ENCODE measurements around the gene ACSL6. TPM values are rescaled to one million over a fixed set of nuclear protein-coding genes. Genes with fewer than 3 reads are reported as not detected.

Gene ACSL6
- total RNA-seq, 4 donors from 2014 or later: 0.04 to 3.2 (median 1.1) TPM

- TF ChIP-seq POLR2A (IDR thresholded peaks at IDR 0.05) (no peak), CTCF (IDR thresholded peaks at IDR 0.05) (no peak)
- no peak overlapping the region for H3K27ac ChIP-seq
Observed at GRCh38 chr5:131974622-131974955, 36.9 kb downstream of the ACSL6 start.

GRCh38 chr5:131974016-131974415, 37.4 kb downstream of the ACSL6 start:
- no peaks in the 10 kb centered on the region for H3K9me3 ChIP-seq
- no peaks in the 10 kb centered on the region for H3K27me3 ChIP-seq
- H3K4me3 ChIP-seq: no peak overlapping the region
- H3K36me3 ChIP-seq: no peaks in the 10 kb centered on the region
- no peak overlapping the region for H3K27ac ChIP-seq
- intact Hi-C loops (cut with DNase I): no loop called here
- H3K4me1 ChIP-seq: peaks cover 0 to 8% (median 0%) of the 10 kb centered on the region in 3 donors
- WGBS, 2 donors: 41 to 46% methylated on average over 1 of the region's 1 CpG
- no peak for TF ChIP-seq CTCF (IDR thresholded peaks at IDR 0.05)
- TF ChIP-seq POLR2A (IDR thresholded peaks at IDR 0.05): no peak
- no peak for DNase-seq

More at GRCh38 chr5:131974622-131974955, 36.9 kb downstream of the ACSL6 start:
- Histone ChIP-seq H3K27me3 (no peaks in the 10 kb centered on the region), H3K9me3 (no peaks in the 10 kb centered on the region), H3K36me3 (no peaks in the 10 kb centered on the region), H3K4me1 (peaks cover 0 to 8% (median 0%) of the 10 kb centered on the region in 3 donors), H3K4me3 (no peak overlapping the region)
- intact Hi-C loops (cut with DNase I): no loop called here
- 65 to 81% methylated on average over 3 to 4 of the region's 5 CpGs for WGBS, 2 donors
- no peak for DNase-seq

- no peak for DNase-seq
- intact Hi-C loops (cut with DNase I): no loop called here
- no peak overlapping the region for H3K27ac ChIP-seq
- H3K4me3 ChIP-seq: no peak overlapping the region
- no peak for TF ChIP-seq CTCF (IDR thresholded peaks at IDR 0.05)
- TF ChIP-seq POLR2A (IDR thresholded peaks at IDR 0.05): no peak
- no peaks in the 10 kb centered on the region for H3K27me3 ChIP-seq
- no peaks in the 10 kb centered on the region for H3K9me3 ChIP-seq
- no peaks in the 10 kb centered on the region for H3K4me1 ChIP-seq
- WGBS, 2 donors: 91 to 93% methylated on average over 4 to 9 of the region's 9 CpGs
- no peaks in the 10 kb centered on the region for H3K36me3 ChIP-seq
Observed at GRCh38 chr5:131973089-131973712, 38.3 kb downstream of the ACSL6 start.

GRCh38 chr5:131968396-131968954, 43.0 kb downstream of the ACSL6 start:
- H3K36me3 ChIP-seq: no peaks in the 10 kb centered on the region
- no peak for TF ChIP-seq POLR2A (IDR thresholded peaks at IDR 0.05)
- 71 to 82% methylated on average over 5 of the region's 5 CpGs for WGBS, 2 donors
- H3K4me3 ChIP-seq: no peak overlapping the region
- DNase-seq: no peak
- no peak overlapping the region for H3K27ac ChIP-seq
- H3K27me3 ChIP-seq: no peaks in the 10 kb centered on the region
- intact Hi-C loops (cut with DNase I): no loop called here
- no peaks in the 10 kb centered on the region for H3K9me3 ChIP-seq
- no peaks in the 10 kb centered on the region for H3K4me1 ChIP-seq

GRCh38 chr5:131966551-131966950, 44.9 kb downstream of the ACSL6 start:
- DNase-seq: no peak
- Histone ChIP-seq H3K4me1 (no peaks in the 10 kb centered on the region), H3K27ac (no peak overlapping the region), H3K9me3 (no peaks in the 10 kb centered on the region), H3K36me3 (no peaks in the 10 kb centered on the region), H3K4me3 (no peak overlapping the region), H3K27me3 (no peaks in the 10 kb centered on the region)
- intact Hi-C loops (cut with DNase I): no loop called here
- TF ChIP-seq CTCF (IDR thresholded peaks at IDR 0.05) (no peak), POLR2A (IDR thresholded peaks at IDR 0.05) (no peak)
- 80 to 92% methylated on average over 1 of the region's 1 CpG for WGBS, 2 donors

Data from esophagus squamous epithelium (tissue), 5 donors.